Right atrium auricular region (tissue), 2 donors: ENCODE results near the gene EPYC. TPM values are rescaled to one million over a fixed set of nuclear protein-coding genes. Genes with fewer than 3 reads are reported as not detected.

Experiments used
- DNase-seq: peaks from one replicate; pipeline ENCODE4 v3.0.0-alpha.2; 2019; ENCODE audit warnings: low spot score
- H3K27ac ChIP-seq, 2 donors: fragments of 200-600 bp; sonication (generic); 1 replicate in 1 of 2; 2 replicates in 1 of 2; pipeline ENCODE4 v1.5.1; 2016 to 2019
- H3K27me3 ChIP-seq, 2 donors: fragments of 200-600 bp; sonication (generic); one replicate each; pipeline versions ENCODE4 v1.5.1 to v1.6.0; 2017 to 2019
- H3K36me3 ChIP-seq: fragments of 200-600 bp; sonication (generic); one replicate; pipeline ENCODE4 v1.5.1; 2016
- H3K4me1 ChIP-seq, 2 donors: fragments of 200-600 bp; sonication (generic); one replicate each; pipeline versions ENCODE4 v1.5.1 to v1.6.0; 2017 to 2019
- H3K4me3 ChIP-seq, 2 donors: fragments of 200-600 bp; sonication (generic); 1 replicate in 1 of 2; 2 replicates in 1 of 2; pipeline ENCODE4 v1.5.1; 2017 to 2019; ENCODE audit warnings: mild to moderate bottlenecking in 1 of 2, moderate library complexity in 1 of 2
- H3K9me3 ChIP-seq, 2 donors: fragments of 200-600 bp; sonication (generic); one replicate each; pipeline ENCODE4 v1.5.1; 2019
- CTCF ChIP-seq, 2 donors: fragments of 200-600 bp; sonication (generic); IDR thresholded peaks; one replicate each; pipeline ENCODE4 v1.5.1; 2019; ENCODE audit warnings: antibody characterized with exemption in 2 of 2
- total RNA-seq, 2 donors: library from RNA; depleted of rRNA; stranded (reverse); fragments of >200 nt; gene quantifications; one replicate each; pipeline ENCODE4 v1.1.0, GENCODE V29; 2016

EPYC gene
- total RNA-seq, 2 donors from 2014 or later = not detected

DNA sequence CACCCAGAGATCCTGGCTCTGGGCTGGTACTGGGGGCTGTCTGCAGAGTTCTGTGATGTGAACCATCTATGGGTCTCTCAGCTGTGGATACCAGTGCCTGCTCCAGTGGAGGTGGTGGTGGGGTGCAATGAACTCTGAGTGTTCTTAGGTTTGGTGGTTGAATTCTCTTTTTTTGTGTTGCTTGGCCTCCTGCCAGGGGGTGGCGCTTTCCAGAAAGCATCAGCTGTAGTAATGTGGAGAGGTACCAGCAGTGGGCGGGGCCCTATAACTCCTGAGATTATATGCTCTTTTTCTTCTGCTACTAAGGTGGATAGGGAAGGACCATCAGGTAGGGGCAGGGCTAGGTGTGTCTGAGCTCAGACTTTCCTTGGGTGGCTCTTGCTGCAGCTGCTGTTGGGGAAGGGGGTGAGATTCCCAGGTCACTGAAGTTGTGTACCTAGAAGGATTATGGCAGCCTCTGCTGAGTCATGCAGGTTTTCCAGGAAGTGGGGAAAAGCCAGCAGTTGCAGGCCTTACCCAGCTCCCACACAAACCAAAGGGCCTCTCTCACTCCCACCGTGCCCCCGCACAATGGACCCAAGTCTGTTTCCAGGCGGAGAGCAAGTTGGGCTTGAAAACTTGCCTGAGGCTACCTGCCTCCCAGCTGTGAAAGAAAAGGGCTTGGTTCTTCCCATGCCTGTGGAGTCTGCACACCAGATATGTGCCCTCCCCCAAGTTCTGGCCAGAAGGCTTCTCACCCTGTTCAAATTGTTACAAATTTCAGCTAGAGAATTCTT lies 68.4 kb downstream of the EPYC start:
- no peaks in the 10 kb centered on the region for H3K36me3 ChIP-seq
- no peak overlapping the region for H3K27ac ChIP-seq
- H3K27me3 ChIP-seq = no peaks in the 10 kb centered on the region
- no peak for TF ChIP-seq CTCF (IDR thresholded peaks at IDR 0.05)
- H3K4me3 ChIP-seq = no peak overlapping the region
- peak; percentile 52 for DNase-seq
- no peaks in the 10 kb centered on the region for H3K4me1 ChIP-seq
- H3K9me3 ChIP-seq = no peaks in the 10 kb centered on the region

- Histone ChIP-seq H3K27ac (no peak overlapping the region), H3K4me3 (no peak overlapping the region), H3K36me3 (no peaks in the 10 kb centered on the region), H3K4me1 (no peaks in the 10 kb centered on the region), H3K9me3 (peaks cover 0 to 15% of the 10 kb centered on the region in 2 donors), H3K27me3 (no peaks in the 10 kb centered on the region)
- TF ChIP-seq CTCF (IDR thresholded peaks at IDR 0.05) = no peak
- DNase-seq = no peak
These were observed 79.2 kb downstream of the EPYC start for GRCh38 chr12:90925562-90925961.

DNA sequence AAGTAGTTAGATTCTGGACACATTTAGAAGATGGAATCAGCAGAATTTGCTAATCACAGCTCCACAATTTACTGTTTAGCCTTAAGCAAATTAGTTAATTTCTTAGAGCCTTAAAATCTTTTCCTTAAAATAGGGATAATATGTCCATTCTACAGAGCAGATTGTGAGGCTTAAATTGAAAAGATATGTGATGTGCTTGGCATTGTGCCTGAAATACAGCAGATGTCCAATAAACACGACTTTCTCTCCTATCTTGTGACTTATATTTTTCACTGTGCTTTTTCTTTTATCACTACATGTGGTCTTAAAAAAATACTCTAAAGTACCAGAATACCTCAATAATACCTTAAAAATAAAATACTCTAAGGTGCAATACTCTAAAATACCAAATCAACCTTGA lies 80.4 kb downstream of the EPYC start:
- no peak for TF ChIP-seq CTCF (IDR thresholded peaks at IDR 0.05)
- H3K4me3 ChIP-seq = no peak overlapping the region
- DNase-seq = no peak
- H3K9me3 ChIP-seq = peaks cover 0 to 9% of the 10 kb centered on the region in 2 donors
- no peaks in the 10 kb centered on the region for H3K4me1 ChIP-seq
- no peak overlapping the region for H3K27ac ChIP-seq
- H3K27me3 ChIP-seq = no peaks in the 10 kb centered on the region
- H3K36me3 ChIP-seq = no peaks in the 10 kb centered on the region

DNA sequence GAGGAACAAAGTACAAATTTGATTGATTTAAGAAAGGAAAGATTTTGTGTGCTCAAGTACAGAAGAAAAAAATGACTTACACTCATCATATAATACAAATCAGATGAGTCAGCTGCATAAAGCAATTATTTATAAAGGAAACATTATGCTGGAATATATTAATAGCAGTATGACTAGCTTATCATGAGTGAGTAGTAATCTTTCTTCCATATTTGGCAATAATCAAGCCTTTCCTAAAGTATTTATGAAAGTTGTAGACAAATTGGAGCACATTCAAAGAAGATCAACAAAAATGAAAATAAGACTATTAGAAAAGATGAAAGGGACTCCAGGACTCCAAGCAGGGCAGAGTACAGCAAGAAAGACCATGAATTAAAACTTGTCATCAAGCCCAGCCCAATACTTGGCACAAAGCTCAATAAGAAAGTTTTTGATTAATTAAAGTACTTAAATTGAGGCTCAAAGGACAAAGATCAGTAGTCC lies 82.6 kb downstream of the EPYC start:
- no peak for TF ChIP-seq CTCF (IDR thresholded peaks at IDR 0.05)
- Histone ChIP-seq H3K4me1 (no peaks in the 10 kb centered on the region), H3K27me3 (no peaks in the 10 kb centered on the region), H3K27ac (no peak overlapping the region), H3K36me3 (no peaks in the 10 kb centered on the region), H3K4me3 (no peak overlapping the region), H3K9me3 (no peaks in the 10 kb centered on the region)
- no peak for DNase-seq

DNA sequence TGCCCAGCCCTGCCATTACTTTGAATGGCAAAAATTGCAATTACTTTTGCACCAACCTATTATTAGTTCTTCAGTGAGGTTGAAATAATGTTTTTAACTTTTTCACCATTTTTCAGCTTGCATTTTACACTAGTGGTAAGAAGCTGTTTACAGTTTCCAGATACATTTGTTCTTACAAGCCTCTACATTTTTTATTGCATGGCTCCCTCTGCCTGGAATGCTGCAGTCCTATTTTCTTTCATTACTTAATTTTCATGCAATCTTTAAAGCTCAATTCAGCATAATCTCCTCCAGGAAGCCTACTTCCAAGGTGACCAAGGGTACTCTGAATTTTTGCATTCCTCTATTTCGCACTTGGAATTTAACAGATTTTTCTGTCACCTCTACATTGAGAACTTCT lies 83.2 kb downstream of the EPYC start:
- H3K27ac ChIP-seq = no peak overlapping the region
- H3K4me1 ChIP-seq = no peaks in the 10 kb centered on the region
- DNase-seq = no peak
- no peaks in the 10 kb centered on the region for H3K9me3 ChIP-seq
- no peak overlapping the region for H3K4me3 ChIP-seq
- no peaks in the 10 kb centered on the region for H3K36me3 ChIP-seq
- no peaks in the 10 kb centered on the region for H3K27me3 ChIP-seq
- TF ChIP-seq CTCF (IDR thresholded peaks at IDR 0.05) = no peak

DNA sequence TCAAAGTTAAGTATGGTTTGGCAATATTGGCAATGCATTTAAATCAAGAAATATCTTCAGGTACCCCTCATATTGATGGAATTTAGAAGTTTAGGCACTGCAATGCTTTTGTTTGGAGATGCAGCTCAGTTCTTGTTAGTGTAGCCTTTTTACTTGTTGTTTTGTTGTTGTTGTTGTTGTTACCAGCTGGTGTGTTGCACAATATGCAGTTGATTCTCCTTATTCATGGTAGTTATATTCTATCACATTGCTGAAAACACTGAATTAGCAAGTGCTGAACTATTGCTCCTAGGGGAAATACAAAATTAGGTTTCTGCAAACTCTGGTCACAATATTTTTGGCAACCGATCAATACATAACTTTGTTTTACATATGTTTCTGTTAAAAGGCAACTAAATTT lies 84.5 kb downstream of the EPYC start:
- no peak overlapping the region for H3K4me3 ChIP-seq
- no peaks in the 10 kb centered on the region for H3K36me3 ChIP-seq
- no peak overlapping the region for H3K27ac ChIP-seq
- DNase-seq = no peak
- no peaks in the 10 kb centered on the region for H3K9me3 ChIP-seq
- no peaks in the 10 kb centered on the region for H3K4me1 ChIP-seq
- no peak for TF ChIP-seq CTCF (IDR thresholded peaks at IDR 0.05)
- no peaks in the 10 kb centered on the region for H3K27me3 ChIP-seq
